ENCODE measurements around the gene TMEM203.

The TMEM203 gene

GRCh38 chr9:137178939-137179630 lies 26.4 kb downstream of the TMEM203 start:
- Histone ChIP-seq H3K27ac (ENCODE audit: low read depth, low read length) (no peak overlapping the region), H3K9me3 (ENCODE audit: control insufficient read depth in 5 of 5, low read length in 5 of 5) (no peaks in the 10 kb centered on the region), H3K36me3 (ENCODE audit: control insufficient read depth in 5 of 5, insufficient read depth in 5 of 5, low read length in 5 of 5) (peaks cover 0 to 71% (median 66%) of the 10 kb centered on the region in 5 donors), H3K27me3 (ENCODE audit: control insufficient read depth in 5 of 5, insufficient read depth in 4 of 5, low read length in 5 of 5) (no peaks in the 10 kb centered on the region), H3K4me1 (ENCODE audit: control insufficient read depth in 5 of 5, insufficient read depth in 5 of 5, low read length in 5 of 5) (peaks cover 0 to 4% (median 0%) of the 10 kb centered on the region in 5 donors), H3K9ac (ENCODE audit: low read length in 5 of 5) (no peak overlapping the region), H3K4me3 (ENCODE audit: low read depth in 1 of 5, low read length in 5 of 5) (no peak overlapping the region)

- H3K9ac ChIP-seq (ENCODE audit: low read length in 5 of 5): no peak overlapping the region
- no peak overlapping the region for H3K4me3 ChIP-seq (ENCODE audit: low read depth in 1 of 5, low read length in 5 of 5)
- H3K9me3 ChIP-seq (ENCODE audit: control insufficient read depth in 5 of 5, low read length in 5 of 5): no peaks in the 10 kb centered on the region
- H3K27me3 ChIP-seq (ENCODE audit: control insufficient read depth in 5 of 5, insufficient read depth in 4 of 5, low read length in 5 of 5): peaks cover 0 to 5% (median 0%) of the 10 kb centered on the region in 5 donors
- no peak overlapping the region for H3K27ac ChIP-seq (ENCODE audit: low read depth, low read length)
- peaks cover 0 to 4% (median 0%) of the 10 kb centered on the region in 5 donors for H3K4me1 ChIP-seq (ENCODE audit: control insufficient read depth in 5 of 5, insufficient read depth in 5 of 5, low read length in 5 of 5)
- H3K36me3 ChIP-seq (ENCODE audit: control insufficient read depth in 5 of 5, insufficient read depth in 5 of 5, low read length in 5 of 5): peaks cover 0 to 64% (median 59%) of the 10 kb centered on the region in 5 donors
Measured at GRCh38 chr9:137178201-137178938, 27.1 kb downstream of the TMEM203 start.

- Histone ChIP-seq H3K4me3 (ENCODE audit: low read depth in 1 of 5, low read length in 5 of 5) (no peak overlapping the region), H3K9me3 (ENCODE audit: control insufficient read depth in 5 of 5, low read length in 5 of 5) (no peaks in the 10 kb centered on the region), H3K27me3 (ENCODE audit: control insufficient read depth in 5 of 5, insufficient read depth in 4 of 5, low read length in 5 of 5) (peaks cover 0 to 22% (median 10%) of the 10 kb centered on the region in 5 donors), H3K36me3 (ENCODE audit: control insufficient read depth in 5 of 5, insufficient read depth in 5 of 5, low read length in 5 of 5) (peaks cover 0 to 48% (median 43%) of the 10 kb centered on the region in 5 donors), H3K27ac (ENCODE audit: low read depth, low read length) (no peak overlapping the region), H3K4me1 (ENCODE audit: control insufficient read depth in 5 of 5, insufficient read depth in 5 of 5, low read length in 5 of 5) (peaks cover 0 to 4% (median 0%) of the 10 kb centered on the region in 5 donors), H3K9ac (ENCODE audit: low read length in 5 of 5) (no peak overlapping the region)
Measured at GRCh38 chr9:137176302-137177182, 28.9 kb downstream of the TMEM203 start.

GRCh38 chr9:137175345-137175961 lies 30.0 kb downstream of the TMEM203 start:
- no peaks in the 10 kb centered on the region for H3K9me3 ChIP-seq (ENCODE audit: control insufficient read depth in 5 of 5, low read length in 5 of 5)
- H3K27ac ChIP-seq (ENCODE audit: low read depth, low read length): no peak overlapping the region
- H3K4me1 ChIP-seq (ENCODE audit: control insufficient read depth in 5 of 5, insufficient read depth in 5 of 5, low read length in 5 of 5): peaks cover 0 to 4% (median 0%) of the 10 kb centered on the region in 5 donors
- no peak overlapping the region for H3K9ac ChIP-seq (ENCODE audit: low read length in 5 of 5)
- peaks cover 0 to 37% (median 32%) of the 10 kb centered on the region in 5 donors for H3K36me3 ChIP-seq (ENCODE audit: control insufficient read depth in 5 of 5, insufficient read depth in 5 of 5, low read length in 5 of 5)
- H3K27me3 ChIP-seq (ENCODE audit: control insufficient read depth in 5 of 5, insufficient read depth in 4 of 5, low read length in 5 of 5): peaks cover 4 to 33% (median 21%) of the 10 kb centered on the region in 5 donors
- H3K4me3 ChIP-seq (ENCODE audit: low read depth in 1 of 5, low read length in 5 of 5): no peak overlapping the region

GRCh38 chr9:137174722-137175293 lies 30.6 kb downstream of the TMEM203 start:
- H3K27ac ChIP-seq (ENCODE audit: low read depth, low read length): no peak overlapping the region
- H3K9me3 ChIP-seq (ENCODE audit: control insufficient read depth in 5 of 5, low read length in 5 of 5): no peaks in the 10 kb centered on the region
- peaks cover 0 to 5% (median 0%) of the 10 kb centered on the region in 5 donors for H3K4me1 ChIP-seq (ENCODE audit: control insufficient read depth in 5 of 5, insufficient read depth in 5 of 5, low read length in 5 of 5)
- peaks cover 9 to 39% (median 27%) of the 10 kb centered on the region in 5 donors for H3K27me3 ChIP-seq (ENCODE audit: control insufficient read depth in 5 of 5, insufficient read depth in 4 of 5, low read length in 5 of 5)
- no peak overlapping the region for H3K9ac ChIP-seq (ENCODE audit: low read length in 5 of 5)
- H3K4me3 ChIP-seq (ENCODE audit: low read depth in 1 of 5, low read length in 5 of 5): no peak overlapping the region
- peaks cover 0 to 31% (median 25%) of the 10 kb centered on the region in 5 donors for H3K36me3 ChIP-seq (ENCODE audit: control insufficient read depth in 5 of 5, insufficient read depth in 5 of 5, low read length in 5 of 5)

GRCh38 chr9:137173796-137174664 lies 31.4 kb downstream of the TMEM203 start:
- peaks cover 0 to 13% (median 6%) of the 10 kb centered on the region in 5 donors for H3K4me1 ChIP-seq (ENCODE audit: control insufficient read depth in 5 of 5, insufficient read depth in 5 of 5, low read length in 5 of 5)
- peaks cover 0 to 23% (median 17%) of the 10 kb centered on the region in 5 donors for H3K36me3 ChIP-seq (ENCODE audit: control insufficient read depth in 5 of 5, insufficient read depth in 5 of 5, low read length in 5 of 5)
- peaks cover 16 to 47% (median 35%) of the 10 kb centered on the region in 5 donors for H3K27me3 ChIP-seq (ENCODE audit: control insufficient read depth in 5 of 5, insufficient read depth in 4 of 5, low read length in 5 of 5)
- no peak overlapping the region for H3K4me3 ChIP-seq (ENCODE audit: low read depth in 1 of 5, low read length in 5 of 5)
- H3K27ac ChIP-seq (ENCODE audit: low read depth, low read length): no peak overlapping the region
- no peak overlapping the region for H3K9ac ChIP-seq (ENCODE audit: low read length in 5 of 5)
- H3K9me3 ChIP-seq (ENCODE audit: control insufficient read depth in 5 of 5, low read length in 5 of 5): no peaks in the 10 kb centered on the region

- H3K9ac ChIP-seq (ENCODE audit: low read length in 5 of 5): no peak overlapping the region
- H3K9me3 ChIP-seq (ENCODE audit: control insufficient read depth in 5 of 5, low read length in 5 of 5): no peaks in the 10 kb centered on the region
- H3K36me3 ChIP-seq (ENCODE audit: control insufficient read depth in 5 of 5, insufficient read depth in 5 of 5, low read length in 5 of 5): peaks cover 0 to 15% (median 11%) of the 10 kb centered on the region in 5 donors
- no peak overlapping the region for H3K27ac ChIP-seq (ENCODE audit: low read depth, low read length)
- H3K4me1 ChIP-seq (ENCODE audit: control insufficient read depth in 5 of 5, insufficient read depth in 5 of 5, low read length in 5 of 5): peaks cover 0 to 17% (median 13%) of the 10 kb centered on the region in 5 donors
- no peak overlapping the region for H3K4me3 ChIP-seq (ENCODE audit: low read depth in 1 of 5, low read length in 5 of 5)
- H3K27me3 ChIP-seq (ENCODE audit: control insufficient read depth in 5 of 5, insufficient read depth in 4 of 5, low read length in 5 of 5): peaks cover 16 to 51% (median 38%) of the 10 kb centered on the region in 5 donors
Measured at GRCh38 chr9:137172901-137173795, 32.3 kb downstream of the TMEM203 start.
